ENCODE measurements around the gene TMEM101. TPM values are rescaled to one million over a fixed set of nuclear protein-coding genes. Genes with fewer than 3 reads are reported as not detected.

Gene TMEM101
- total and polyA plus RNA-seq, 2 of the 13 experiments (the other 11 are each of a cell fraction or from before 2014, with no cell fraction given), result 72.0 to 100 TPM

- TF ChIP-seq ZNF207 (IDR thresholded peaks at IDR 0.05; ENCODE audit: borderline replicate concordance) (no peak), CEBPZ (IDR thresholded peaks at IDR 0.05; ENCODE audit: low read length) (no peak), ZNF629 (CRISPR knock-in tag; conservative IDR thresholded peaks at IDR 0.05) (peak; percentile 100), NR2F2 (IDR thresholded peaks at IDR 0.05; ENCODE audit: borderline replicate concordance, low read depth) (no peak), TBP (CRISPR knock-in tag; IDR thresholded peaks at IDR 0.05) (no peak), SKIL (CRISPR knock-in tag; IDR thresholded peaks at IDR 0.05; ENCODE audit: borderline replicate concordance) (peak; percentile 76), ZNF780A (CRISPR knock-in tag; IDR thresholded peaks at IDR 0.05) (no peak), SATB2 (CRISPR knock-in tag; IDR thresholded peaks at IDR 0.05) (no peak), ATF7-NPFF (CRISPR knock-in tag; IDR thresholded peaks at IDR 0.05; ENCODE audit: low read depth) (no peak), MNT (IDR thresholded peaks at IDR 0.05) (peak; percentile 82), FOSL1 (CRISPR knock-in tag; IDR thresholded peaks at IDR 0.05; ENCODE audit: borderline replicate concordance) (peak; percentile 44; the same call in 1 of the 2 replicates), ELF3 (CRISPR knock-in tag; IDR thresholded peaks at IDR 0.05) (peak; percentile 87), ZBTB20 (CRISPR knock-in tag; IDR thresholded peaks at IDR 0.05; ENCODE audit: borderline replicate concordance, low read depth) (0 out of 2 replicates have a peak, but pooled peaks have one; percentile 68), SALL2 (CRISPR knock-in tag; IDR thresholded peaks at IDR 0.05) (peak; percentile 27), LRRFIP1 (CRISPR knock-in tag; conservative IDR thresholded peaks at IDR 0.05) (no peak), SALL1 (CRISPR knock-in tag; IDR thresholded peaks at IDR 0.05) (peak; percentile 89)
These were observed 12.5 kb downstream of the TMEM101 start (continued) for GRCh38 chr17:44002141-44002848.

Measured in HepG2 (cell line).